Naive thymus-derived CD4-positive, alpha-beta T cell (primary cell): ENCODE results near the gene RERE. TPM values are rescaled to one million over a fixed set of nuclear protein-coding genes. Genes with fewer than 3 reads are reported as not detected.

Experiments
- ATAC-seq: fragments of 150-1000 bp; cut with Tn5 transposase; 2 replicates; pipeline ENCODE4 v1.10.0; 2021; ENCODE audit warnings: mild to moderate bottlenecking, moderate library complexity
- CTCF ChIA-PET: fragments of 350-600 bp; sonication (Branson Sonifier 250); formaldehyde crosslinking; loops from one replicate; lab custom pipeline; 2021; ENCODE audit warnings: antibody characterized with exemption; lab: Charles Lee
- POLR2A ChIA-PET: fragments of 350-600 bp; sonication (Branson Sonifier 250); formaldehyde crosslinking; loops from one replicate; lab custom pipeline; 2021; ENCODE audit warnings: antibody characterized with exemption, inconsistent platforms; lab: Charles Lee
- DNase-seq, 9 donors: peaks; one replicate each; pipeline versions ENCODE4 v3.0.0 to v3.0.0-alpha.2; 2020 to 2022; ENCODE audit warnings: mixed read lengths in 1 of 9
- H3K27ac ChIP-seq: one replicate; pipeline ENCODE4 v1.7.0; 2013; ENCODE audit warnings: mild to moderate bottlenecking, low read depth, low read length, moderate library complexity
- H3K27me3 ChIP-seq, 2 donors: one replicate each; pipeline ENCODE4 v1.7.0; 2013; ENCODE audit warnings: low read length in 2 of 2, mild to moderate bottlenecking in 2 of 2, moderate library complexity in 2 of 2; ENCODE audit not compliant: control insufficient read depth in 2 of 2, insufficient read depth in 2 of 2
- H3K36me3 ChIP-seq, 3 experiments: 1 replicate in 2 of 3; 2 replicates in 1 of 3; pipeline ENCODE4 v1.7.0; 2013; ENCODE audit warnings: low read length in 3 of 3, mild to moderate bottlenecking in 3 of 3, moderate library complexity in 1 of 3; ENCODE audit not compliant: insufficient read depth in 3 of 3, control insufficient read depth in 2 of 3
- H3K4me1 ChIP-seq, 2 donors: one replicate each; pipeline ENCODE4 v1.7.0; 2013; ENCODE audit warnings: low read length in 2 of 2, mild to moderate bottlenecking in 2 of 2, moderate library complexity in 1 of 2; ENCODE audit not compliant: control insufficient read depth in 2 of 2, insufficient read depth in 2 of 2
- H3K4me3 ChIP-seq: 2 replicates; pipeline ENCODE4 v1.7.0; 2013; ENCODE audit warnings: mild to moderate bottlenecking, low read length
- H3K9me3 ChIP-seq, 3 experiments: 1 replicate in 2 of 3; 2 replicates in 1 of 3; pipeline ENCODE4 v1.7.0; 2013; ENCODE audit warnings: low read length in 3 of 3; ENCODE audit not compliant: control insufficient read depth in 2 of 3
- H3K27ac Mint-ChIP-seq, 9 donors: one replicate each; pipeline ENCODE4 v1.8.0; 2020 to 2022; ENCODE audit warnings: mixed read lengths in 9 of 9, mild to moderate bottlenecking in 8 of 9, moderate library complexity in 5 of 9, inconsistent platforms in 2 of 9
- H3K27me3 Mint-ChIP-seq, 5 donors: one replicate each; pipeline ENCODE4 v1.8.0; 2021 to 2022; ENCODE audit warnings: mixed read lengths in 5 of 5, mild to moderate bottlenecking in 1 of 5
- H3K36me3 Mint-ChIP-seq, 5 donors: one replicate each; pipeline ENCODE4 v1.8.0; 2020 to 2022; ENCODE audit warnings: mixed read lengths in 5 of 5, mild to moderate bottlenecking in 3 of 5, inconsistent platforms in 1 of 5
- H3K4me1 Mint-ChIP-seq, 7 donors: one replicate each; pipeline ENCODE4 v1.8.0; 2020 to 2022; ENCODE audit warnings: mixed read lengths in 7 of 7, mild to moderate bottlenecking in 3 of 7, inconsistent platforms in 1 of 7
- H3K4me3 Mint-ChIP-seq, 10 donors: one replicate each; pipeline ENCODE4 v1.8.0; 2020 to 2022; ENCODE audit warnings: mild to moderate bottlenecking in 10 of 10, mixed read lengths in 10 of 10, moderate library complexity in 6 of 10, inconsistent platforms in 2 of 10
- H3K9me3 Mint-ChIP-seq, 11 donors: one replicate each; pipeline ENCODE4 v1.8.0; 2020 to 2022; ENCODE audit warnings: mixed read lengths in 11 of 11, mild to moderate bottlenecking in 4 of 11, inconsistent platforms in 1 of 11, moderate library complexity in 1 of 11
- intact Hi-C, 2 donors: fragments of 100-400 bp; cut with micrococcal nuclease; formaldehyde crosslinking; loops; one replicate each; pipeline ENCODE4 v1.15.1; 2023
- polyA plus RNA-seq, 2 donors: library from polyadenylated mRNA; unstranded; fragments of 300-500 nt; fragmentation: Illumina TruSeq; gene quantifications; one replicate each; pipeline ENCODE4 v1.2.3, GENCODE V29; 2021
- total RNA-seq, 6 experiments: library from RNA in 5 of 6; stranded (reverse) in 5 of 6; gene quantifications; 1 replicate in 5 of 6; 2 replicates in 1 of 6; pipeline ENCODE4 v1.2.3 and lab custom pipeline; 2021 to 2026

Gene RERE
- total and polyA plus RNA-seq, 7 experiments from 2014 or later, result 7.3 to 114 (median 106) TPM

- Mint-ChIP-seq H3K36me3 (peaks cover 0 to 34% (median 13%) of the 10 kb centered on the region in 5 donors), H3K27ac (no peak overlapping the region), H3K27me3 (no peaks in the 10 kb centered on the region), H3K4me1 (peaks cover 0 to 6% (median 0%) of the 10 kb centered on the region in 7 donors), H3K9me3 (peaks cover 0 to 1% (median 0%) of the 10 kb centered on the region in 11 donors), H3K4me3 (no peak overlapping the region)
- ChIA-PET POLR2A (no interaction called here), CTCF (no interaction called here)
- no peaks in the 10 kb centered on the region for H3K4me1 ChIP-seq
- no peak overlapping the region for H3K27ac ChIP-seq
- ATAC-seq, result no peak
- H3K4me3 ChIP-seq, result no peak overlapping the region
- no peaks in the 10 kb centered on the region for H3K9me3 ChIP-seq
- no peak for DNase-seq
- H3K36me3 ChIP-seq, result peaks cover 27 to 98% (median 46%) of the 10 kb centered on the region in 3 experiments
- intact Hi-C loops, result no loop called here
- no peaks in the 10 kb centered on the region for H3K27me3 ChIP-seq
Measured at GRCh38 chr1:8358897-8359616, 458.4 kb downstream of the RERE start.

DNA sequence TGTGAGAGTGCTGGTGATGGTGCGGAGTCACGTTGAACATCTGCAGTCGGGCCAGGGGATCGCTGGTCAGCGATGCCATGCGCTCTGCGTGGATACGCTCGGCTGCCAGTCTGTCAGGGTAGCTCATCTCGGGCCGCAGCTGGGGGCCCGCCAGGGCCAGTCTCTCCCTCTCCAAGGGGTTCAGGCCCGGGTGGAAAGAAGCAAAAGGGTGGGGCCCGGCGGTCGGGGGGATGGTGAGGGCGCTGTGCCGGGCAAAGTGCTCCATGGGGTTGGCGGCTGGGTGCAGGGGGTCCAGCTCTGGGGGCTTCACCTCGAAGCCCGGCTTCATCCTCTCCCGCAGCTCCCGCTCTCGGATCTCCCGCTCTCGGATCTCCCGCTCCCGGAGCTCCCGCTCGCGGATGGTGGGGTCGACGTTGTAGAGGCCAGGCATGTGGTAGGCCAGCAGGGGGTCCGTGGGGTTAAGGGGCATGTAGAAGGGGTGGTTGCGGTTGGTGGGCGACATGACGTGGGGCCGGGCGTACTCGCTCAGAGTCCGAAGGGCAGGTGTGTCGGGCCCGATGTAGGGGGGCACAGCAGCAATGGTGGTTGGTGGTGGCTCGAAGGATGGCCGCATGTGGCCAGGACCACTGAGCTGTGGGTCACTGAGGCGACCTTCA lies 459.1 kb downstream of the RERE start:
- CTCF ChIA-PET, result no interaction called here
- no peak for DNase-seq
- POLR2A ChIA-PET, result no interaction called here

DNA sequence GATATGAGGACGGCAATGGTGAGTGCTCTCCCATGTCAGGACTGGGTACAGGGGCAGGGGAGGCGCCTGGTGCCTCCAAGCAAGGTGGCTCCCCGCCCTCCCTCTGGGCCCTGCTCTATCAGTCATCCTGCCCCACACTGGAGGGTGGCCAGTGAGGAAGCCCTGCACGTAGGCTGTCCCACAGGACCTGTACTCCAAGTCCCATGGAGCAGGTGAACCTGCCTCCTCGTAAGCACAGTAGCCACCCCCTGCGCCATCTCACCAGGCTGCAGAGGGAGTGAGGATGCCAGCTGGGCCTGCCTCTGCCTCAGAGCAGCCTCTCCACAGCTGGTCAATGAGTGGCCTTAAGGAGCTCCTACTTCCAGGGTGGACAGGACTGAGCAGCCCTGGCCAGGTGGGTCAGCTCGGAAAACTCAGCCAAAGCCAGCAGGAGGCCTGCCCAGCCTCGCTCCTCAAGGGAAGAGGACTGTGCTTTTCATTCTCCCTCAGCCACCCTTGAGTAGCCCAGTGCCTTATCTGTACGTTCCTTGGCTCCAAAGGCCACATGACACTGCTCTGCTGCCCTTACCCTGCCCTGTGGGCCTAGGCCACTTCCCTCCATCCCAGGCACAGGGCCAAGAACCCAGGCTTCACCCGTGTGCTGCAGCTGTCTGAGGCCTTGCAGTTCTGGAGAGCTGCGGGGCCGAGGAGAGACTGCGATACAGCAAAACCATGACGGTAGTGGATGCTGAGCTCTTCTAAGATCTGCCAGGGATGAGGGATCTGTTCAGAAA lies 459.9 kb downstream of the RERE start:
- peaks cover 19 to 98% (median 51%) of the 10 kb centered on the region in 3 experiments for H3K36me3 ChIP-seq
- H3K27me3 ChIP-seq, result no peaks in the 10 kb centered on the region
- no peaks in the 10 kb centered on the region for H3K27me3 Mint-ChIP-seq
- H3K27ac Mint-ChIP-seq, result peak overlapping the region in 3 of 9 donors; percentile 72 to 85 (median 72)
- peaks cover 0 to 28% (median 13%) of the 10 kb centered on the region in 5 donors for H3K36me3 Mint-ChIP-seq
- no peak overlapping the region for H3K4me3 Mint-ChIP-seq
- H3K27ac ChIP-seq, result no peak overlapping the region
- ChIA-PET CTCF (no interaction called here), POLR2A (no interaction called here)
- no peaks in the 10 kb centered on the region for H3K4me1 ChIP-seq
- no peak for ATAC-seq
- DNase-seq, result no peak
- H3K9me3 Mint-ChIP-seq, result peaks cover 0 to 1% (median 0%) of the 10 kb centered on the region in 11 donors
- intact Hi-C loops, result no loop called here
- no peaks in the 10 kb centered on the region for H3K9me3 ChIP-seq
- H3K4me1 Mint-ChIP-seq, result peaks cover 0 to 6% (median 0%) of the 10 kb centered on the region in 7 donors
- no peak overlapping the region for H3K4me3 ChIP-seq

More for the DNA sequence above, 459.1 kb downstream of the RERE start:
- Mint-ChIP-seq H3K9me3 (peaks cover 0 to 1% (median 0%) of the 10 kb centered on the region in 11 donors), H3K4me1 (peaks cover 0 to 6% (median 0%) of the 10 kb centered on the region in 7 donors), H3K27ac (peak overlapping the region in 1 of 9 donors; percentile 72), H3K36me3 (peaks cover 0 to 36% (median 13%) of the 10 kb centered on the region in 5 donors), H3K27me3 (no peaks in the 10 kb centered on the region), H3K4me3 (no peak overlapping the region)
- Histone ChIP-seq H3K36me3 (peaks cover 27 to 98% (median 51%) of the 10 kb centered on the region in 3 experiments), H3K27ac (no peak overlapping the region), H3K27me3 (no peaks in the 10 kb centered on the region), H3K4me3 (no peak overlapping the region), H3K4me1 (no peaks in the 10 kb centered on the region), H3K9me3 (no peaks in the 10 kb centered on the region)
- intact Hi-C loops, result no loop called here
- ATAC-seq, result no peak

DNA sequence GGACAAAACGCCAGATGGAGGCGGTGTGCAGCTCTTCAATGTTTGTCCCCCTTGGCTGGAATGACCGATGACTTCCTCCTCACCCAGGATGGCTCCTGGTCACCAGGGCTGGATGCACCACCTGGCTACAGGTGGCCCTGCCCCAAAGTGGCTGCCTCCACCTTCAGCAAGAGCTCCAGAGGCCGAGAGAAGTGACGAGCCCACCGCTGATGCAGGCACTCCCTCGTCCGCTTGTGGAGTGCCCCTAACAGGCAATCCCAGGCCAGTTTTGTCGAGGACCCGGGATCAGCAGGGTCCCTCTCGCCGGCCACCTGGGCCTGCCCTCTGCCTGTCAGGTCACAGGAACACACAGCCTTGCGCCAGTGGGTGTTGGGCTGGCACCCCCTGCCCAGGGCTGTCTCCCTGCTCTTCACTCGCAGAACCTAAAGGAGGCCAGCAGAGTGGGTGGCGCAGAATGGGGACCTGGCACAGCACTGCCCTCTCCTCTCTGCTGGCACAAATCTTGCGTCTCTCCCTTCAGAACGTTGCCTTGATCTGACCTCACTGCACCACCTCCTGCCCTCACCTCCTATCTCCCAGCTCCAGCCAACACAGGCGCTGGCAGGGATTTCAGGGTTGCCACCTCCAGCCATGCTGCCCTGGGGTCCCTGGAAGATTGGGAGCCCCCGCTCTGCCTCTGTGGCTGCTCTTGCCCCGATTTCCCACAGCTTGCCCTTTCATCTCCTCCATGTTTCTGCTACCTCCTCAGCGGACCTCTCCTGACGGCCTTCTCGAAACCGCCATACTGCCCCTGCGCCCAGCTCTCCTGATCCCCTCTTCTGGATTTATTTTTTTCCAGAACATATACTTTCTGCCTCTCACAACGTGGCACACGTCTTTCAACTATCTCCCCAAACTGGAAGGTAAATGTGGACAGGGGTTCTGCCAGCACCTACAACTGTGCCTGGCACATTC lies 460.9 kb downstream of the RERE start:
- Histone ChIP-seq H3K9me3 (no peaks in the 10 kb centered on the region), H3K27ac (no peak overlapping the region), H3K36me3 (peaks cover 10 to 89% (median 46%) of the 10 kb centered on the region in 3 experiments), H3K27me3 (no peaks in the 10 kb centered on the region), H3K4me1 (no peaks in the 10 kb centered on the region), H3K4me3 (no peak overlapping the region)
- Mint-ChIP-seq H3K27ac (peak overlapping the region in 4 of 9 donors; percentile 13 to 85 (median 55)), H3K27me3 (no peaks in the 10 kb centered on the region), H3K4me1 (peaks cover 0 to 6% (median 0%) of the 10 kb centered on the region in 7 donors), H3K36me3 (peaks cover 0 to 26% (median 13%) of the 10 kb centered on the region in 5 donors), H3K4me3 (peak overlapping the region in 2 of 10 donors; percentile 16 to 32), H3K9me3 (peaks cover 0 to 1% (median 0%) of the 10 kb centered on the region in 11 donors)
- CTCF ChIA-PET, result no interaction called here
- intact Hi-C loops, result no loop called here
- ATAC-seq, result no peak
- no peak for DNase-seq
- POLR2A ChIA-PET, result no interaction called here

DNA sequence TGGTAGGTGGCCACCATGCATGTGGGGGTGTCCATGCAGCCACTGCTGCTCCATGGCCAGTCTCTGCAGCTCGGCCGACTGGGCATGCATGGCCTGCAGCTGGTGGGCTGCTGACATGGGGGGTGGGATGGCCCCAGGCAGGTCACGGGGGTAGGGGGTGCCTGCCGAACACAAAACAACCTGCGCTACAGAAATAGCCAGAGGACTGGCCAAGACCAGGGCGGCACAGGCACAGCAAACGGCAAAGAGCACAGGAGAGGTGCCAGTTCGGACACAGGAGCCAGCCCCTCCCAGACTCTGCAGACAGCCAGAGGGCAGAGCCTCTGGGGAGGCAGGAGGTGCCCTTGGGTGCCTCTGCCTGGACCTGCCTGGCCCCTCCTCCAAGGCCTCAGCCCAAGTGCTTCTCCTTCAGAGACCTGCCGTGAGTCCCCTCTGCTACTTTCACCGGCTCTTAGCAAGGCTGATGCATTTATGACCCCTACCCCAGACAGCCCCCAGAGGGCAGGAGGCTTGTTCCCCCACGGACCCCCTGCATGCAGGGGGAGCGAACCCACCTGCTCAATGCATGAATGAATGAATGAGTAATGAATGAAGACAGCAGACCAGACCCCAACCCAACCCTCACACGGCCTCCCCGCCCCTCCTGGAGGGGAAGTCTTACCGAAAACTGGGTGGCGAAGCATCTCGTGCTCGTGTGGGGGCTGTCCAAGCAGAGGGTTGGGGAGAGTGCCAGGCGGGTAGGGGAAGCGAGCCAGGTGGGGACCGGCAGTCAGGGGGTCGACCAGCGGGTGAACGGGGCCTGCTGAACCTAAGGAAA lies 461.8 kb downstream of the RERE start:
- H3K27ac ChIP-seq, result no peak overlapping the region
- ATAC-seq (no peak), DNase-seq (no peak)
- H3K9me3 ChIP-seq, result no peaks in the 10 kb centered on the region
- Mint-ChIP-seq H3K9me3 (peaks cover 0 to 1% (median 0%) of the 10 kb centered on the region in 11 donors), H3K27ac (peak overlapping the region in 1 of 9 donors; percentile 15), H3K27me3 (no peaks in the 10 kb centered on the region), H3K4me1 (peaks cover 0 to 6% (median 0%) of the 10 kb centered on the region in 7 donors), H3K36me3 (peaks cover 0 to 26% (median 13%) of the 10 kb centered on the region in 5 donors), H3K4me3 (no peak overlapping the region)
- POLR2A ChIA-PET, result no interaction called here
- peaks cover 9 to 80% (median 39%) of the 10 kb centered on the region in 3 experiments for H3K36me3 ChIP-seq
- H3K4me3 ChIP-seq, result no peak overlapping the region
- CTCF ChIA-PET, result interaction anchor here (0.6 kb wide), 1 partner anchor 1992 kb away, joined by 3 read pairs; no protein-coding TSS in a partner anchor
- H3K27me3 ChIP-seq, result no peaks in the 10 kb centered on the region
- no peaks in the 10 kb centered on the region for H3K4me1 ChIP-seq
- intact Hi-C loops, result no loop called here
